ENCODE results near the gene GFOD1.
"Not testable (repeated sequence)": the region's sequence is repeated elsewhere in the genome, so short reads cannot be mapped to it uniquely, and the experiment has no call there.

GFOD1 gene

GRCh38 chr6:13447949-13448724 is 39.3 kb downstream of the GFOD1 start:
- Histone ChIP-seq H3K9me3 (ENCODE audit: control insufficient read depth in 1 of 2, low read length in 2 of 2) (no peaks in the 10 kb centered on the region), H3K4me3 (ENCODE audit: low read depth in 1 of 2, low read length in 2 of 2) (no peak overlapping the region), H3K27ac (ENCODE audit: low read length) (peak overlapping the region; percentile 62), H3K4me1 (ENCODE audit: control insufficient read depth in 1 of 2, insufficient read depth in 2 of 2, low read length in 2 of 2) (peaks cover 20 to 52% of the 10 kb centered on the region in 2 donors), H3K36me3 (ENCODE audit: control insufficient read depth in 1 of 2, insufficient read depth in 2 of 2, low read length in 2 of 2) (no peaks in the 10 kb centered on the region), H3K27me3 (ENCODE audit: low read depth, low read length) (no peaks in the 10 kb centered on the region)

DNA sequence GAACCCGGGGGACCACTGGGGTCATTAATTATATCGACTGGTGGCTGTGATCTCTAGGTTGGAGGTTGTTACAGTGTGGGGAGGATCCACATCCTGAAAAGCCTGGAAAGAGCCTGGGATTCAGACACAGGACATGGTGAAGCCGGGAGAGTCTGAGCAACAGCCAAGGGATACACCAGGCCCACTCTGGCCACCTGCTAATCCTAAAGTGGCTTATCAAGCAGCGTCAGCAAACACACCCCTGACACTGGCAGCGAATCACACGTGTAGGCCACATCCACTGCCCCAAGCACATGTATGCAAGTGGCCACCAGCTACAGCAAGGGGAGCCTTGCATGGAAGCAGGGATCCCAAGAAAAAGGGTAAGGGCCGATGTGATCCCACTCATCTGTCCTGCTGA is 41.0 kb downstream of the GFOD1 start:
- no peaks in the 10 kb centered on the region for H3K36me3 ChIP-seq (ENCODE audit: control insufficient read depth in 1 of 2, insufficient read depth in 2 of 2, low read length in 2 of 2)
- peak overlapping the region; percentile 81 for H3K27ac ChIP-seq (ENCODE audit: low read length)
- H3K9me3 ChIP-seq (ENCODE audit: control insufficient read depth in 1 of 2, low read length in 2 of 2): no peaks in the 10 kb centered on the region
- no peaks in the 10 kb centered on the region for H3K27me3 ChIP-seq (ENCODE audit: low read depth, low read length)
- H3K4me3 ChIP-seq (ENCODE audit: low read depth in 1 of 2, low read length in 2 of 2): no peak overlapping the region
- peaks cover 20 to 39% of the 10 kb centered on the region in 2 donors for H3K4me1 ChIP-seq (ENCODE audit: control insufficient read depth in 1 of 2, insufficient read depth in 2 of 2, low read length in 2 of 2)

- Histone ChIP-seq H3K36me3 (ENCODE audit: control insufficient read depth in 1 of 2, insufficient read depth in 2 of 2, low read length in 2 of 2) (no peaks in the 10 kb centered on the region), H3K9me3 (ENCODE audit: control insufficient read depth in 1 of 2, low read length in 2 of 2) (no peaks in the 10 kb centered on the region), H3K27me3 (ENCODE audit: low read depth, low read length) (no peaks in the 10 kb centered on the region), H3K4me3 (ENCODE audit: low read depth in 1 of 2, low read length in 2 of 2) (peak overlapping the region in 1 of 2 donors; percentile 39), H3K27ac (ENCODE audit: low read length) (peak overlapping the region; percentile 81), H3K4me1 (ENCODE audit: control insufficient read depth in 1 of 2, insufficient read depth in 2 of 2, low read length in 2 of 2) (peaks cover 20 to 45% of the 10 kb centered on the region in 2 donors)
Observed at GRCh38 chr6:13445744-13446115, 41.7 kb downstream of the GFOD1 start.

- peak overlapping the region; percentile 81 for H3K27ac ChIP-seq (ENCODE audit: low read length)
- peak overlapping the region; percentile 24 to 39 for H3K4me3 ChIP-seq (ENCODE audit: low read depth in 1 of 2, low read length in 2 of 2)
- no peaks in the 10 kb centered on the region for H3K9me3 ChIP-seq (ENCODE audit: control insufficient read depth in 1 of 2, low read length in 2 of 2)
- peaks cover 20 to 50% of the 10 kb centered on the region in 2 donors for H3K4me1 ChIP-seq (ENCODE audit: control insufficient read depth in 1 of 2, insufficient read depth in 2 of 2, low read length in 2 of 2)
- H3K27me3 ChIP-seq (ENCODE audit: low read depth, low read length): no peaks in the 10 kb centered on the region
- no peaks in the 10 kb centered on the region for H3K36me3 ChIP-seq (ENCODE audit: control insufficient read depth in 1 of 2, insufficient read depth in 2 of 2, low read length in 2 of 2)
Observed at GRCh38 chr6:13445005-13445743, 42.2 kb downstream of the GFOD1 start.

GRCh38 chr6:13444604-13445003 is 42.8 kb downstream of the GFOD1 start:
- no peaks in the 10 kb centered on the region for H3K9me3 ChIP-seq (ENCODE audit: control insufficient read depth in 1 of 2, low read length in 2 of 2)
- peaks cover 20 to 50% of the 10 kb centered on the region in 2 donors for H3K4me1 ChIP-seq (ENCODE audit: control insufficient read depth in 1 of 2, insufficient read depth in 2 of 2, low read length in 2 of 2)
- no peaks in the 10 kb centered on the region for H3K36me3 ChIP-seq (ENCODE audit: control insufficient read depth in 1 of 2, insufficient read depth in 2 of 2, low read length in 2 of 2)
- H3K4me3 ChIP-seq (ENCODE audit: low read depth in 1 of 2, low read length in 2 of 2): no peak overlapping the region
- no peaks in the 10 kb centered on the region for H3K27me3 ChIP-seq (ENCODE audit: low read depth, low read length)
- peak overlapping the region; percentile 81 for H3K27ac ChIP-seq (ENCODE audit: low read length)

GRCh38 chr6:13443978-13444377 is 43.4 kb downstream of the GFOD1 start:
- peaks cover 20 to 49% of the 10 kb centered on the region in 2 donors for H3K4me1 ChIP-seq (ENCODE audit: control insufficient read depth in 1 of 2, insufficient read depth in 2 of 2, low read length in 2 of 2)
- not testable (repeated sequence) for H3K27me3 ChIP-seq (ENCODE audit: low read depth, low read length); H3K9me3 ChIP-seq (ENCODE audit: control insufficient read depth in 1 of 2, low read length in 2 of 2); H3K4me3 ChIP-seq (ENCODE audit: low read depth in 1 of 2, low read length in 2 of 2); H3K36me3 ChIP-seq (ENCODE audit: control insufficient read depth in 1 of 2, insufficient read depth in 2 of 2, low read length in 2 of 2); H3K27ac ChIP-seq (ENCODE audit: low read length)

DNA sequence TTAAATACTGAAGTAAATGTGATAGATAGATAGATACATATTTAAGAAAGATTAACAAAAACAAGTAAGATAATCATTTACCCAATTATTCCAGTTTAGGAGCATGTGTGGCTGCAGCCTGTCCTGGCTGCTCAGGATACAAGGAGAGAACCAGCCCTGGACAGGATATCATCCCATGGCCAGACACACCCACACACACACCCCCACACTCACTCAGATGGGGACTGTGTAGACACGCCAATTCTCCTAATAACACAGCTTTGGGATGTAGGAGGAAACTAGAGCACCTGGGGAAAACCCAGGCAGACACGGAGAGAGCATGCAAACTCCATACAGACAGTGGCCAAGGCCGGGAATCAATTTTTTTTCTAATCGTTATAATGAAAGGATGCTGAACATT is 45.6 kb downstream of the GFOD1 start:
- Histone ChIP-seq H3K9me3 (ENCODE audit: control insufficient read depth in 1 of 2, low read length in 2 of 2) (no peaks in the 10 kb centered on the region), H3K27ac (ENCODE audit: low read length) (no peak overlapping the region), H3K36me3 (ENCODE audit: control insufficient read depth in 1 of 2, insufficient read depth in 2 of 2, low read length in 2 of 2) (no peaks in the 10 kb centered on the region), H3K4me1 (ENCODE audit: control insufficient read depth in 1 of 2, insufficient read depth in 2 of 2, low read length in 2 of 2) (peaks cover 12 to 37% of the 10 kb centered on the region in 2 donors), H3K27me3 (ENCODE audit: low read depth, low read length) (no peaks in the 10 kb centered on the region), H3K4me3 (ENCODE audit: low read depth in 1 of 2, low read length in 2 of 2) (no peak overlapping the region)

DNA sequence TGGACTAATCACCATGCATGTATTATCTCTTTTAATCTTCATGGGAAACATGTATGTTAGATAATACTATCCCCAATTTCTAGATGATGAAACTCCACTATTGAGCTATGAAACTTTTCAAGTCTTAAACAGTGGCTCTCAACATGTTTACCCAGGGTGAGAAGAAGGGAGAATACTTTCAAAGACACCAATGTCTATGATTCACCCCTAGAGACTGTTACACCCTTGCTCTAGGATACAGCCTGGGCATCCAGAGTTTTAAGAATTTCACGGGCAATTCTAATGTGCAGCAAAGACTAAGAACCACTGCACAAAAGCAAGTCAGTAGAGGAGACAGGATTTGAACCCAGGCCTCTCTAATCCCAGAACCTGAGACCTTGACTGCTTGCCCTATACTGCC is 47.8 kb downstream of the GFOD1 start:
- H3K4me1 ChIP-seq (ENCODE audit: control insufficient read depth in 1 of 2, insufficient read depth in 2 of 2, low read length in 2 of 2): peaks cover 0 to 20% of the 10 kb centered on the region in 2 donors
- no peaks in the 10 kb centered on the region for H3K36me3 ChIP-seq (ENCODE audit: control insufficient read depth in 1 of 2, insufficient read depth in 2 of 2, low read length in 2 of 2)
- H3K27me3 ChIP-seq (ENCODE audit: low read depth, low read length): no peaks in the 10 kb centered on the region
- H3K27ac ChIP-seq (ENCODE audit: low read length): no peak overlapping the region
- H3K9me3 ChIP-seq (ENCODE audit: control insufficient read depth in 1 of 2, low read length in 2 of 2): no peaks in the 10 kb centered on the region
- H3K4me3 ChIP-seq (ENCODE audit: low read depth in 1 of 2, low read length in 2 of 2): no peak overlapping the region

GRCh38 chr6:13438126-13438525 is 49.3 kb downstream of the GFOD1 start:
- no peaks in the 10 kb centered on the region for H3K9me3 ChIP-seq (ENCODE audit: control insufficient read depth in 1 of 2, low read length in 2 of 2)
- H3K27me3 ChIP-seq (ENCODE audit: low read depth, low read length): no peaks in the 10 kb centered on the region
- H3K27ac ChIP-seq (ENCODE audit: low read length): no peak overlapping the region
- no peaks in the 10 kb centered on the region for H3K36me3 ChIP-seq (ENCODE audit: control insufficient read depth in 1 of 2, insufficient read depth in 2 of 2, low read length in 2 of 2)
- H3K4me3 ChIP-seq (ENCODE audit: low read depth in 1 of 2, low read length in 2 of 2): no peak overlapping the region
- peaks cover 0 to 20% of the 10 kb centered on the region in 2 donors for H3K4me1 ChIP-seq (ENCODE audit: control insufficient read depth in 1 of 2, insufficient read depth in 2 of 2, low read length in 2 of 2)

DNA sequence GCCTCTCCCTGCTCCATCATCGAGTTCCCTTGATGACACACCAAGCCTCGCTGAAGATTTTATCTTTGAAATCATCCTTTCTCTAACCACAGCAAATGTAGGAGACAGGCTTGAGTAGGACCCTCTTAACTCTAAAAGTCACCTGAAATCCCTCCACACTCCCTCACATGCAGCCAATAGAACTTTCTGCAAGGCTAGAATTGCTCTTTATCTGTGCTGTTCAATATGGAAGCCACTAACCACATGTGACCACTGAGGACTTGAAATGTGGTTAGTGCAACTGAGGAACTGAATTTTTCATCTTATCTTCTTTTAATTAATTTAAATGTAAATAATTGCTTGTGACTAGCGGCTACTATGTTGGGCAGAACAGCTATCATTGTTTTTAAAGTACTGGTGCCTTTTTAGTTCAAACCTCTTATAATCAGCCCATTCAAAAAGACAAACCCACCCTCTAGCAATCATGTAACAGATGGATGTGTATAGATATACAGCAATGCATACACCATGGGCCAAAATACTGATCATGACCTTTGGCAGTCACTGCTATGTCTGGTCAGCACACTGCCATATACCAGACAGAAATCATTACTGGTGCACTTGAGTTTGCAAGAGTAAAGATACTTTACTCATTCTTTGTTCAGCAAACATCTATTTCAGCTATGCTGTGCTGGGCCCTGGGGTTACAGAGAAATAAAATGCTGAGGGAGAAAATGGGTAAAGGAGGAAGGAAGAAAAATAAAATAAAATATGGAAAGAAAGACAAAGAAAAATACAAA is 50.0 kb downstream of the GFOD1 start:
- Histone ChIP-seq H3K36me3 (ENCODE audit: control insufficient read depth in 1 of 2, insufficient read depth in 2 of 2, low read length in 2 of 2) (no peaks in the 10 kb centered on the region), H3K4me3 (ENCODE audit: low read depth in 1 of 2, low read length in 2 of 2) (no peak overlapping the region), H3K27me3 (ENCODE audit: low read depth, low read length) (no peaks in the 10 kb centered on the region), H3K27ac (ENCODE audit: low read length) (no peak overlapping the region), H3K9me3 (ENCODE audit: control insufficient read depth in 1 of 2, low read length in 2 of 2) (no peaks in the 10 kb centered on the region), H3K4me1 (ENCODE audit: control insufficient read depth in 1 of 2, insufficient read depth in 2 of 2, low read length in 2 of 2) (peaks cover 0 to 20% of the 10 kb centered on the region in 2 donors)

Data from muscle layer of duodenum (tissue), 2 donors.